Lung (tissue), 12 donors: ENCODE measurements around the gene FOXN3. TPM values are rescaled to one million over a fixed set of nuclear protein-coding genes. Genes with fewer than 3 reads are reported as not detected.

ENCODE experiments used
- ATAC-seq: fragments of 200-7000 bp; cut with Tn5 transposase; one replicate; pipeline ENCODE4 v1.9.1; 2020; ENCODE audit warnings: moderate number of reproducible peaks; ENCODE audit not compliant: insufficient read depth, low FRiP score
- DNase-seq, 3 donors: peaks; one replicate each; pipeline ENCODE4 v3.0.0-alpha.2; 2013 to 2017
- H3K27ac ChIP-seq, 2 donors: one replicate each; pipeline ENCODE4 v1.5.1; 2013; ENCODE audit warnings: mild to moderate bottlenecking in 2 of 2, moderate library complexity in 2 of 2, control low read depth in 1 of 2, inconsistent platforms in 1 of 2, low read depth in 1 of 2, low read length in 1 of 2
- H3K27me3 ChIP-seq, 3 donors: one replicate each; pipeline ENCODE4 v1.5.1; 2013; ENCODE audit warnings: low read length in 2 of 3; ENCODE audit not compliant: control insufficient read depth in 3 of 3, insufficient read depth in 3 of 3
- H3K36me3 ChIP-seq, 4 donors: one replicate each; pipeline ENCODE4 v1.5.1; 2013; ENCODE audit warnings: low read length in 4 of 4, mild to moderate bottlenecking in 1 of 4, moderate library complexity in 1 of 4; ENCODE audit not compliant: control insufficient read depth in 4 of 4, insufficient read depth in 4 of 4
- H3K4me1 ChIP-seq, 5 donors: one replicate each; pipeline ENCODE4 v1.5.1; 2013; ENCODE audit warnings: low read length in 5 of 5, mild to moderate bottlenecking in 2 of 5, moderate library complexity in 1 of 5; ENCODE audit not compliant: control insufficient read depth in 5 of 5, insufficient read depth in 5 of 5
- H3K4me3 ChIP-seq: one replicate; pipeline ENCODE4 v1.5.1; 2013; ENCODE audit warnings: mild to moderate bottlenecking, control low read depth, moderate library complexity
- H3K9ac ChIP-seq, 2 donors: one replicate each; pipeline ENCODE4 v1.5.1; 2013; ENCODE audit warnings: low read length in 2 of 2, control low read depth in 1 of 2; ENCODE audit not compliant: insufficient read depth in 1 of 2
- H3K9me3 ChIP-seq, 4 donors: one replicate each; pipeline ENCODE4 v1.5.1; 2013; ENCODE audit warnings: low read length in 3 of 4, mild to moderate bottlenecking in 1 of 4, moderate library complexity in 1 of 4; ENCODE audit not compliant: control insufficient read depth in 4 of 4, insufficient read depth in 3 of 4
- WGBS, 2 donors: extraction: QIAGEN DNeasy Blood & Tissue Kit; methylation state at CpG; one replicate each; pipeline ENCODE4 v1.1.7; 2013; 5-methylcytosine and 5-hydroxymethylcytosine counted together
- polyA plus RNA-seq, 2 donors: library from polyadenylated mRNA; stranded (reverse); fragments of 200-250 nt; gene quantifications; one replicate each; pipeline ENCODE4 v1.2.1, GENCODE V29; 2013
- total RNA-seq, 2 donors: library from RNA; depleted of rRNA in 1 of 2; stranded (reverse); fragments of >200 nt in 1 of 2; gene quantifications; one replicate each; pipeline ENCODE4 v1.2.1, GENCODE V29; 2014 to 2021
- TF ChIP-seq, protein P1 (sequence below): IDR thresholded peaks from 2 replicates; pipeline ENCODE4 v1.5.1; 2012; ENCODE audit warnings: mild to moderate bottlenecking; ENCODE audit errors: control extremely low read depth, extremely low read depth
- donor health status: control.
- donor health status: control.
- donor health status: Bipolar disorder and iron deficiency.
- donor health status: healthy.
- donor health status: DM: yes; HTN: yes; CAD: no.

FOXN3 gene
- total and polyA plus RNA-seq, 4 donors = 12.7 to 69.7 (median 34.9) TPM

DNA sequence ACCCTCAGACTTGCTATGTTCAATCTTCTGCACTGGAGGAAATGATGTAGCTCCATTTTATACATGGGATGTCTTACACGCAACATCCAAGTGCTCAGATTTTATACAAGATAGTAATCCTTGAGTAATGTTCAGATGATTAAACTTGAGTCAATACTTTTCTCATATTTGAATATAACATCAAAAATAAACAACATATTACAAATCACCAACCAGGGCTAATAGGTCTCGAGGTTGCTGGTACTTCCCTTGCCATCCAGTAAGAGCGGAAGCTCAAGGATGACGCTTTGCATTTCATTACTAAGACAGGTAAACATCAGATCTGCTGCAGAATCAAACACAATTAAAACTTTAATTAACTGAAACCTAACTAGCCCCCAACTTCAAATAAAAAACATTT lies 97.3 kb downstream of the FOXN3 start:
- no peaks in the 10 kb centered on the region for H3K27me3 ChIP-seq
- peaks cover 2 to 13% (median 7%) of the 10 kb centered on the region in 5 donors for H3K4me1 ChIP-seq
- WGBS, 2 donors = 99% methylated on average over 4 of the region's 4 CpGs
- H3K9ac ChIP-seq = no peak overlapping the region
- DNase-seq (no peak), ATAC-seq (no peak)
- no peak overlapping the region for H3K27ac ChIP-seq
- TF ChIP-seq, protein P1, sequence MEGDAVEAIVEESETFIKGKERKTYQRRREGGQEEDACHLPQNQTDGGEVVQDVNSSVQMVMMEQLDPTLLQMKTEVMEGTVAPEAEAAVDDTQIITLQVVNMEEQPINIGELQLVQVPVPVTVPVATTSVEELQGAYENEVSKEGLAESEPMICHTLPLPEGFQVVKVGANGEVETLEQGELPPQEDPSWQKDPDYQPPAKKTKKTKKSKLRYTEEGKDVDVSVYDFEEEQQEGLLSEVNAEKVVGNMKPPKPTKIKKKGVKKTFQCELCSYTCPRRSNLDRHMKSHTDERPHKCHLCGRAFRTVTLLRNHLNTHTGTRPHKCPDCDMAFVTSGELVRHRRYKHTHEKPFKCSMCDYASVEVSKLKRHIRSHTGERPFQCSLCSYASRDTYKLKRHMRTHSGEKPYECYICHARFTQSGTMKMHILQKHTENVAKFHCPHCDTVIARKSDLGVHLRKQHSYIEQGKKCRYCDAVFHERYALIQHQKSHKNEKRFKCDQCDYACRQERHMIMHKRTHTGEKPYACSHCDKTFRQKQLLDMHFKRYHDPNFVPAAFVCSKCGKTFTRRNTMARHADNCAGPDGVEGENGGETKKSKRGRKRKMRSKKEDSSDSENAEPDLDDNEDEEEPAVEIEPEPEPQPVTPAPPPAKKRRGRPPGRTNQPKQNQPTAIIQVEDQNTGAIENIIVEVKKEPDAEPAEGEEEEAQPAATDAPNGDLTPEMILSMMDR = no peak
- H3K4me3 ChIP-seq = no peak overlapping the region
- H3K36me3 ChIP-seq = peaks cover 0 to 5% (median 0%) of the 10 kb centered on the region in 4 donors
- H3K9me3 ChIP-seq = peaks cover 0 to 3% (median 0%) of the 10 kb centered on the region in 4 donors

- DNase-seq = no peak
- TF ChIP-seq, protein P1 = no peak
- WGBS, 2 donors = 96 to 97% methylated on average over 4 of the region's 4 CpGs
- H3K27me3 ChIP-seq = no peaks in the 10 kb centered on the region
- no peak overlapping the region for H3K27ac ChIP-seq
- no peak overlapping the region for H3K4me3 ChIP-seq
- H3K9me3 ChIP-seq = peaks cover 0 to 3% (median 0%) of the 10 kb centered on the region in 4 donors
- H3K9ac ChIP-seq = no peak overlapping the region
- ATAC-seq = no peak
- peaks cover 2 to 13% (median 9%) of the 10 kb centered on the region in 5 donors for H3K4me1 ChIP-seq
- H3K36me3 ChIP-seq = peaks cover 0 to 3% (median 0%) of the 10 kb centered on the region in 4 donors
Measured at GRCh38 chr14:89317051-89317691, 99.9 kb downstream of the FOXN3 start.

DNA sequence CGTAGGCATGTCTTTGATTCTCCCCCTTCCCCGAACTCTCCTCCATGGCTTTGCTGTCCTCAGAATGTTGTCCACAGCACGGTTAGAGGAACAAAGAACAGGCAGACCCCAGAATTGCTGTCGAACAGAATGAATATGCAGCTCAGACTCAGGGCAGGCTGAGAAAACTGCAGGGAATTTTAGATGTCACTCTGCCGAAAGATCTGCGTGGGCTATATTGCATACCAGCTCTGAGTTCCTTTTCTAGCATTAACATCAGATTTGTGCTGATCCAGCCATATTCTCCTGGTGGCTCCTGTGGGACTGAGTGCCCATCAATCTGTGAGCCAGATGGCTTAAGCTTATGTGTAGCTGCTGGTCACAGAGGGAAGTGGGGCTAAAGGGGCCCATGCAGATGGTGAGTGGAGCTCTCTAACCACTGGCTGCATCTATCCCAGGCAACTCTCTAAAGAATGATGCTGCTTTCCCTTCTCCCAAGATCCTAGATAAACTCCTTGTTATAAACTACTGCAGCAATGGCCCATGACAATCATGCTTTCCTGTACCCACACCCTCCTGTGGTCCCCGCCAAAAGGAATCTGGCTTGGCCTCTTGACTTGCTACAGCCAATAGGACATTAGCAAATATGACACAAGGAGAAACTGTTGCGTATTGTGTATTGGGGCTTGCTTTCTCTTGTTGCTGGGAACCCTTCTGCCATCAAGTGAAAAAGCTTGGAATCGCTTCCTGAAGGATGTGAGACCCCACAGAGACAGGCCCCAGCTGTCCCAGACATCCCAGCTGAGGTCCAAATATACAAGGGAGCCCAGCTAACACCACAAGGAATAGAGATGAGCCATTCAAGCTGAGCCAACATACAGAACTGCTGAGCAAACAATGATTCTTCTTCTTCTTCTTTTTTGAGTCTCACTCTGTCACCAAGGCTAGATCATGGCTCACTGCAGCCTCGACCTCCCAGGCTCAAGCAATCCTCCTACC lies 101.3 kb downstream of the FOXN3 start:
- ATAC-seq (no peak), DNase-seq (peak; percentile 90 to 96 (median 96))

More for the DNA sequence above, 101.3 kb downstream of the FOXN3 start:
- 82 to 91% methylated on average over 10 of the region's 10 CpGs for WGBS, 2 donors
- H3K36me3 ChIP-seq = peaks cover 0 to 3% (median 0%) of the 10 kb centered on the region in 4 donors
- no peak overlapping the region for H3K4me3 ChIP-seq
- no peaks in the 10 kb centered on the region for H3K27me3 ChIP-seq
- peak overlapping the region in 1 of 2 donors; percentile 68 for H3K9ac ChIP-seq
- H3K27ac ChIP-seq = no peak overlapping the region
- H3K4me1 ChIP-seq = peaks cover 2 to 13% (median 9%) of the 10 kb centered on the region in 5 donors
- peaks cover 0 to 3% (median 0%) of the 10 kb centered on the region in 4 donors for H3K9me3 ChIP-seq
- TF ChIP-seq, protein P1 = no peak
